Measurements from ENCODE around the gene TMEM273.

- TF ChIP-seq CTCF (optimal IDR thresholded peaks at IDR 0.05 in 1 of 3, IDR thresholded peaks at IDR 0.05 in 1 of 3, conservative IDR thresholded peaks at IDR 0.05 in 1 of 3; ENCODE audit: extremely low read depth in 1 of 3, insufficient read depth in 2 of 3, low read length in 3 of 3) = no peak
- no peak for TF ChIP-seq EZH2 (IDR thresholded peaks at IDR 0.05; ENCODE audit: low read length)
Observed at GRCh38 chr10:49230004-49230403, 41.8 kb upstream of the TMEM273 start.

Measured in keratinocyte (primary cell).